HL-60 (cell line): ENCODE measurements around the gene HMX3.

ENCODE experiments used
- DNase-seq, 2 experiments: peaks; one replicate each; pipeline ENCODE4 v3.0.0-alpha.2; 2010 to 2020; ENCODE audit warnings: low read depth in 1 of 2, low spot score in 1 of 2
- H3K27ac ChIP-seq: fragments of 250-450 bp; sonication (Bioruptor Pico); replicated peaks from 2 replicates; pipeline ENCODE4 v1.5.1; 2020; ENCODE audit warnings: mild to moderate bottlenecking, moderate library complexity
- H3K27me3 ChIP-seq: fragments of 250-450 bp; sonication (Bioruptor Pico); 2 replicates; pipeline ENCODE4 v1.5.1; 2021; ENCODE audit warnings: mild to moderate bottlenecking, moderate library complexity; ENCODE audit not compliant: insufficient read depth, poor library complexity, severe bottlenecking
- H3K4me3 ChIP-seq: replicated peaks from 2 replicates; pipeline ENCODE4 v1.5.1; 2011; ENCODE audit warnings: mild to moderate bottlenecking, control low read depth, low read length; ENCODE audit not compliant: insufficient read depth
- CTCF ChIP-seq: IDR thresholded peaks from one replicate; pipeline ENCODE4 v1.5.1; 2011; ENCODE audit warnings: low read length, control low read depth, inconsistent platforms; ENCODE audit not compliant: insufficient read depth
- GABPA ChIP-seq: IDR thresholded peaks from 2 replicates; pipeline ENCODE4 v1.6.1; 2012; ENCODE audit warnings: low read depth
- POLR2AphosphoS5 ChIP-seq: IDR thresholded peaks from 2 replicates; pipeline ENCODE4 v1.6.1; 2012; ENCODE audit warnings: low read depth
- REST ChIP-seq: IDR thresholded peaks from 2 replicates; pipeline ENCODE4 v1.6.1; 2012; ENCODE audit warnings: low read depth; ENCODE audit not compliant: insufficient replicate concordance
- SPI1 ChIP-seq: IDR thresholded peaks from 2 replicates; pipeline ENCODE4 v1.6.1; 2012; ENCODE audit warnings: low read depth, mild to moderate bottlenecking, borderline replicate concordance

Gene HMX3

GRCh38 chr10:123101872-123102271, 33.9 kb upstream of the HMX3 start:
- no peak for TF ChIP-seq GABPA
- TF ChIP-seq POLR2AphosphoS5 = no peak
- no peak for TF ChIP-seq CTCF
- no peak for TF ChIP-seq REST
- no peak for TF ChIP-seq SPI1
- no peaks in the 10 kb centered on the region for H3K27me3 ChIP-seq
- no peak overlapping the region for H3K4me3 ChIP-seq
- no peak overlapping the region for H3K27ac ChIP-seq
- DNase-seq = no peak

GRCh38 chr10:123102673-123103072, 33.1 kb upstream of the HMX3 start:
- TF ChIP-seq REST (no peak), SPI1 (no peak), GABPA (no peak), CTCF (no peak), POLR2AphosphoS5 (no peak)

GRCh38 chr10:123103944-123104343, 31.8 kb upstream of the HMX3 start:
- Histone ChIP-seq H3K27me3 (no peaks in the 10 kb centered on the region), H3K27ac (no peak overlapping the region), H3K4me3 (no peak overlapping the region)
- TF ChIP-seq POLR2AphosphoS5 (no peak), REST (no peak), GABPA (no peak), SPI1 (no peak), CTCF (no peak)
- DNase-seq = no peak

More at GRCh38 chr10:123102673-123103072, 33.1 kb upstream of the HMX3 start:
- no peak overlapping the region for H3K27ac ChIP-seq
- no peaks in the 10 kb centered on the region for H3K27me3 ChIP-seq
- H3K4me3 ChIP-seq = no peak overlapping the region
- no peak for DNase-seq
